GM12873 (cell line): ENCODE measurements around the gene KIF5C.

Experiments
- TF ChIP-seq, protein P1 (sequence below): IDR thresholded peaks from 2 replicates; pipeline ENCODE4 v1.5.1; 2012; ENCODE audit warnings: low read depth, mild to moderate bottlenecking, moderate library complexity, low read length, control low read depth; ENCODE audit not compliant: insufficient read depth; ENCODE audit errors: missing control alignments

Gene KIF5C

DNA sequence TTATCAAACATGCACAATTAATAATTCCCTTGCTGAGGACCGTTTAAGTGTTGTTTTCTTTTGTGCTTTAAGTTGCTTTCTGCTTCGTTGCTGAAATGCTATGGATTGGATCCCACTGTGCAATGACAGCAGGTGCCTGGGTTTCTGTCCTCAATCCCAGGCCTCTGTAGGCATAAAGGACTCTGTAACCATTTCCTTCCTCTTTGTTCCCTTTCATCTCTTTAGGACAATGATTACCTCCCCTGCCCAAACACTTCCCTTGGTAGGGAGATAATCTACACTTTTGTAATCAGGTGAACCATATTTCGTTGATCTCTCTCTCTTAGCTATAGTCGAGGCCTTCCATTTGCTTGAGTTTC is 104.9 kb downstream of the KIF5C start:
- TF ChIP-seq, protein P1, sequence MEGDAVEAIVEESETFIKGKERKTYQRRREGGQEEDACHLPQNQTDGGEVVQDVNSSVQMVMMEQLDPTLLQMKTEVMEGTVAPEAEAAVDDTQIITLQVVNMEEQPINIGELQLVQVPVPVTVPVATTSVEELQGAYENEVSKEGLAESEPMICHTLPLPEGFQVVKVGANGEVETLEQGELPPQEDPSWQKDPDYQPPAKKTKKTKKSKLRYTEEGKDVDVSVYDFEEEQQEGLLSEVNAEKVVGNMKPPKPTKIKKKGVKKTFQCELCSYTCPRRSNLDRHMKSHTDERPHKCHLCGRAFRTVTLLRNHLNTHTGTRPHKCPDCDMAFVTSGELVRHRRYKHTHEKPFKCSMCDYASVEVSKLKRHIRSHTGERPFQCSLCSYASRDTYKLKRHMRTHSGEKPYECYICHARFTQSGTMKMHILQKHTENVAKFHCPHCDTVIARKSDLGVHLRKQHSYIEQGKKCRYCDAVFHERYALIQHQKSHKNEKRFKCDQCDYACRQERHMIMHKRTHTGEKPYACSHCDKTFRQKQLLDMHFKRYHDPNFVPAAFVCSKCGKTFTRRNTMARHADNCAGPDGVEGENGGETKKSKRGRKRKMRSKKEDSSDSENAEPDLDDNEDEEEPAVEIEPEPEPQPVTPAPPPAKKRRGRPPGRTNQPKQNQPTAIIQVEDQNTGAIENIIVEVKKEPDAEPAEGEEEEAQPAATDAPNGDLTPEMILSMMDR, result no peak

DNA sequence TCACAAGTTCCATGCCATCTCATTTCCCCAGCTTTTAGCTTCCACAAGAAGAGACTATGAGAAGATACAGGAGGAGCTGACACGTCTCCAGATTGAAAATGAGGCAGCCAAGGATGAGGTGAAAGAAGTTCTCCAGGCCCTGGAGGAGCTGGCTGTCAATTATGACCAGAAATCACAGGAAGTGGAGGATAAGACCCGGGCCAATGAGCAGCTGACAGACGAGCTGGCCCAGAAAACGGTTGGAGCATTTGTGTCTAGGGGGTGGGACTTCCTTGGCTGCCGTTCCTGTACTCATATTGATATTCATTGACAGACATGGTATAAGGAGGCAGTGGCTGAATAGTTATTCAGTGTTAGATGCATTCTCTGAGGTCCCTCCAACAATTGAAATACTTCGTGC is 106.3 kb downstream of the KIF5C start:
- TF ChIP-seq, protein P1, result no peak

DNA sequence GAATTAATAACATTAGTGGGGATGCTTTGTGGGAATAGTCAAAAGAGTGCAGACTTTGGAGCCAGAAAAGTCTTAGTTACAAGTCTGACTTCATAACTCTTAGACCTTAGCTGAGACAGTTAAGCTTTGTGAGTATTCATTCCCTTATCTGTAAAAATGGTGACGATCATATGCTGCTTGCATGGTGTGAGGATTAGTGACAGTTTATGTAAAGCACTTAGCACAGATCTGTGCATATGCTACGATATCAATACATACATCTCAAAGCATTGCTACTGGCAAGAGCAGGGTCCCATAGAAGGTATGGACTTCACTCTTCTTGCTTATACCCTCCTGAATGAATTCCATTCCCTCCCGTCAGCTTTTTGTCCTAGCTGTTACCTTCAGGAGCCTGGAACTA is 106.8 kb downstream of the KIF5C start:
- TF ChIP-seq, protein P1, result no peak

DNA sequence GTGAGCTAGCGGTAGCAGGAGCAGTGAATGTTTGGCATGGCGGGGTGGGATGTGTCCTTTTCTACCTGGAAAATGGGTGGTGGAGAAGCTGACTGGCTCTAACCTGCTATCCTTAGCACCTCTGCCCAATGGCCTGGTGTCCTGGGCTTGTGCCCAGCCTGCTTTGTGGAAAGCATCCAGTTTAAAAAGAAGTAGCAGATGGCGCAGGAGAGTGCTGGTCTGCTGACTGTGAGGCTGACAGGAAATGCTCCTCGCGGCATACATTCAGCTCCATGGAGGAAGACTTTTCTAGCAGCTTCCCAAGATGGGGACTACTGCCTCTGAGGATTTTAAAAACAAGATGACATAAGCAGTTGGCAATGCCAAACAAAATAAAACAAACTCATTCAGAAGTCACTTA is 107.3 kb downstream of the KIF5C start:
- TF ChIP-seq, protein P1, result no peak

DNA sequence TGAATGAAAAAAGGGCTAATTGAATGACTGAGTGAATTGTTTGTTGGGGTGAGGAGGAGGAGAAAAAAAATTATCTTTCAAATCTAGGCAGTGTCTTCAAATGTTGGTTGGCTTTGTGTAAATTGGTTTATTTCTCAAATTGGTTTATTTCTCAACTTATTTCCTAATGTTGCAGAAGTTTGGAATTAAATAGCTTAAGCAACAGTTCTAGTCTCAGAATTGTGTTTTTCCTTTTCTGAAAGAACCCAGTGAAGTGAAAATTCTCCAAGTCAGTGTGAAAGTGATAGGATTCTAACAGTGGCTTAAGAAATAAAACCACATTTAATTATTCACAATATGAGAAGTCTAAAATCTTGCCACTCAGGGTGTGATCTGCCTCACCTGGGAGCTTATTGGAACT is 108.9 kb downstream of the KIF5C start:
- TF ChIP-seq, protein P1, result no peak

DNA sequence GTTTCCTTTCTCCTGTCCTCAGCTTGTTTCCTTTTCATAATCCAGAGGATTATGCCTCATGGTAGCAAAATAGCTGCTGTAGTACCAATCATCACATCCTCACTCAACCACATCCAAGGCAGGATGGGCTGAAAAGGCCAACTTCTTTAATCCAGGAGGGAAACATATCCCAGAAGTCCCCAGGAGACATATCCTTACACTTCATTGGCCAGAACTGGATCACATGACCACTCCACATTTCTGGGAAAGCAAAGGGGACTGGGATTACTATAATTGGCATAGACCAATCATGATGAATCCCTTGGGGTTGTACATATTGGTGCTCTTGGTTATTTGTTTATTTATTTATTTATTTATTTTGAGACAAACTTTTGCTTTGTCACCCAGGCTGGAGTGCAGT is 109.4 kb downstream of the KIF5C start:
- TF ChIP-seq, protein P1, result no peak

DNA sequence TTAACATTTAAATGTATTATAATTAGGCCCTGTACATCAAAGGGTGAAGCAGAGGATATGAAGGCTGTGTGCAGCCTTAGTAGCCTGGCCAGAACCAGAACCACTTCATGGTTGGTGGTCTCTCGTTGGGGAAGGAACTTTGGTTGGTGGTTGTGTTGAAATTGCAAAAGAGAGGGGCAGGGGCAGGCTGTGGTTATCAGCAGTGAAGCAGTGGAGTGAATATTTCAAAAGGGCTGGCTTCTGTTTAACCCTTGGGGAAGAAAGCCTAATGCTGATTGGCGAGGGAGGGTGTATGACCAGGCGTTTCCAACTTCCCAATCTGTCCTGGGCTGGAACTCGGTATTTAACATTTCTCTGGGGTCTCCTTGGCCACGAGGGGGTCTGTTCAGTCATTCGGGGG is 112.3 kb downstream of the KIF5C start:
- TF ChIP-seq, protein P1, result no peak

DNA sequence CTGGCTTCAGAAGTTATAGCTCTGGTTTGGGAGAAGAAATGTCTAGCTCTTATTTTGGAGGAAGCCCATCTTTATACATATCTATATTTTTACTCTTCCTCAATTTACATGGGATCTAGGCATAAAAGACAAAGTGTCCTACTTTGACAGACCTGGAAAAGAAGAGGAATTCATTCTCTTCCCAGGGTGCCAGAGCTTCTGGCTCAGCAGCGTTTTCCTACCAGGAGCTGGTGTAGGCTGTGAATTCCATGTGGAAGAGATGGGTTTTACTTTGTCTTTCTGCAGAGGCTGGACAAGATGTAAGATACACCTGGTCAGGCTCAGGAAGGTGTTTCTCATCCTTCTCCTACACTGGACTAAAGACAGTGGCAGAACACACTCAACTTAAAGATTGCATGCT is 113.3 kb downstream of the KIF5C start:
- TF ChIP-seq, protein P1, result no peak
